HCT116 (cell line): ENCODE data around the gene NLRP4. TPM values are rescaled to one million over a fixed set of nuclear protein-coding genes. Genes with fewer than 3 reads are reported as not detected.

Experiments used
- ATAC-seq: fragments of 200-7000 bp; cut with Tn5 transposase; 2 replicates; pipeline ENCODE4 v1.9.1; 2020; ENCODE audit warnings: mild to moderate bottlenecking, moderate library complexity
- BruUV-seq: library from RNA; stranded (reverse); fragments of 400-500 nt; replicated peaks from 2 replicates; lab custom pipeline; 2021; lab: Mats Ljungman, UMichigan
- CTCF ChIA-PET: fragments of 300-600 bp; sonication (Branson Sonifier 250); formaldehyde crosslinking; loops from one replicate; lab custom pipeline; 2021; ENCODE audit warnings: antibody characterized with exemption; lab: Charles Lee
- POLR2A ChIA-PET: fragments of 300-600, 350-600 bp; sonication (Branson Sonifier 250); formaldehyde crosslinking; loops from one replicate; lab custom pipeline; 2021; ENCODE audit warnings: antibody characterized with exemption; lab: Charles Lee
- RAD21 ChIA-PET, 2 experiments: fragments of 300-600 bp; sonication (Branson Sonifier 250); formaldehyde crosslinking; loops; one replicate each; lab custom pipeline; 2023; ENCODE audit warnings: low total read pairs in 2 of 2; ENCODE audit not compliant: uncharacterized antibody in 2 of 2, unreplicated experiment in 2 of 2, low non-redundant PET in 1 of 2; lab: Charles Lee
- DNase-seq: peaks from one replicate; pipeline ENCODE4 v3.0.0-alpha.2; 2010; ENCODE audit warnings: low read depth, low spot score
- H2AFZ ChIP-seq: fragments of 200-600 bp; shearing (Covaris generic), sonication (generic); 2 replicates; pipeline ENCODE4 v1.6.1; 2017; ENCODE audit warnings: low read depth, mixed run types, mixed read lengths, antibody characterized with exemption, low read length; ENCODE audit not compliant: poor library complexity, severe bottlenecking
- H3K27ac ChIP-seq: 2 replicates; pipeline ENCODE4 v1.5.1; 2012; ENCODE audit warnings: low read depth, low read length
- H3K27me3 ChIP-seq: fragments of 200-600 bp; sonication (generic); 2 replicates; pipeline ENCODE4 v1.6.1; 2016; ENCODE audit warnings: mixed run types, low read length, mixed read lengths; ENCODE audit not compliant: insufficient read depth
- H3K36me3 ChIP-seq, 2 experiments: fragments of 200-500 bp in 1 of 2; fragments of 200-600 bp in 1 of 2; sonication (Bioruptor generic) in 1 of 2; sonication (generic) in 1 of 2; 2 replicates each; pipeline versions ENCODE4 v1.5.1 to v1.6.1; 2014 to 2016; ENCODE audit warnings: low read length in 2 of 2, inconsistent platforms in 1 of 2, mixed read lengths in 1 of 2, mixed run types in 1 of 2; ENCODE audit not compliant: insufficient read depth in 2 of 2, control insufficient read depth in 1 of 2
- H3K4me1 ChIP-seq, 2 experiments: fragments of 200-600 bp in 1 of 2; sonication (generic) in 1 of 2; 2 replicates each; pipeline versions ENCODE4 v1.5.1 to v1.6.1; 2012 to 2017; ENCODE audit warnings: low read length in 2 of 2, inconsistent platforms in 1 of 2, mild to moderate bottlenecking in 1 of 2, mixed read lengths in 1 of 2, mixed run types in 1 of 2, moderate library complexity in 1 of 2; ENCODE audit not compliant: insufficient read depth in 2 of 2, control insufficient read depth in 1 of 2
- H3K4me2 ChIP-seq: fragments of 200-600 bp; sonication (generic); 2 replicates; pipeline ENCODE4 v1.6.1; 2017; ENCODE audit warnings: mixed run types, low read length, mixed read lengths
- H3K4me3 ChIP-seq, 2 experiments: fragments of 200-600 bp in 1 of 2; sonication (generic) in 1 of 2; replicated peaks in 1 of 2; 2 replicates each; pipeline ENCODE4 v1.5.1; 2011 to 2016; ENCODE audit warnings: low read length in 2 of 2, control low read depth in 1 of 2, low read depth in 1 of 2, mild to moderate bottlenecking in 1 of 2, mixed read lengths in 1 of 2, mixed run types in 1 of 2
- H3K79me2 ChIP-seq: fragments of 200-600 bp; sonication (generic); 2 replicates; pipeline ENCODE4 v1.6.1; 2017; ENCODE audit warnings: mild to moderate bottlenecking, mixed run types, low read length, moderate library complexity, mixed read lengths; ENCODE audit not compliant: insufficient read depth
- H3K9ac ChIP-seq: fragments of 200-600 bp; sonication (generic); 2 replicates; pipeline ENCODE4 v1.6.1; 2016; ENCODE audit warnings: low read length, mixed read lengths
- H3K9me2 ChIP-seq: fragments of 200-600 bp; sonication (generic), shearing (Covaris generic); 2 replicates; pipeline ENCODE4 v1.6.1; 2017; ENCODE audit warnings: mixed run types, mild to moderate bottlenecking, moderate library complexity; ENCODE audit not compliant: insufficient read depth
- H3K9me3 ChIP-seq, 2 experiments: fragments of 200-500 bp in 1 of 2; fragments of 200-600 bp in 1 of 2; sonication (Bioruptor generic) in 1 of 2; sonication (generic) in 1 of 2; 2 replicates each; pipeline ENCODE4 v1.6.1; 2014 to 2017; ENCODE audit warnings: low read length in 2 of 2, mixed read lengths in 2 of 2, inconsistent platforms in 1 of 2, low read depth in 1 of 2, mild to moderate bottlenecking in 1 of 2, mixed run types in 1 of 2, moderate library complexity in 1 of 2; ENCODE audit not compliant: control insufficient read depth in 1 of 2, insufficient read depth in 1 of 2
- H4K20me1 ChIP-seq: fragments of 200-600 bp; sonication (generic), shearing (Covaris generic); 2 replicates; pipeline ENCODE4 v1.6.1; 2017; ENCODE audit warnings: mixed run types, mild to moderate bottlenecking, moderate library complexity; ENCODE audit not compliant: insufficient read depth
- CBX3 ChIP-seq: IDR thresholded peaks from 2 replicates; pipeline ENCODE4 v1.6.1; 2012; ENCODE audit warnings: low read depth
- ELF1 ChIP-seq: IDR thresholded peaks from 2 replicates; pipeline ENCODE4 v1.6.1; 2012; ENCODE audit warnings: low read depth, borderline replicate concordance
- EZH2 ChIP-seq: fragments of 200-600 bp; sonication (generic); IDR thresholded peaks from 2 replicates; pipeline ENCODE4 v1.6.1; 2017; ENCODE audit warnings: antibody characterized with exemption, mixed run types
- FOSL1 ChIP-seq: IDR thresholded peaks from 2 replicates; pipeline ENCODE4 v1.6.1; 2012; ENCODE audit warnings: low read depth
- POLR2A ChIP-seq: IDR thresholded peaks from 2 replicates; pipeline ENCODE4 v1.7.0; 2011; ENCODE audit warnings: borderline replicate concordance; ENCODE audit not compliant: insufficient read depth, insufficient read length; ENCODE audit errors: extremely low read depth
- RAD21 ChIP-seq: IDR thresholded peaks from 2 replicates; pipeline ENCODE4 v1.6.1; 2012; ENCODE audit warnings: low read depth, mild to moderate bottlenecking
- SRF ChIP-seq: IDR thresholded peaks from 2 replicates; pipeline ENCODE4 v1.6.1; 2012; ENCODE audit warnings: low read depth
- TCF7L2 ChIP-seq: IDR thresholded peaks from 2 replicates; pipeline ENCODE4 v1.7.0; 2011; ENCODE audit warnings: borderline replicate concordance, inconsistent platforms; ENCODE audit not compliant: insufficient read depth, insufficient read length; ENCODE audit errors: extremely low read depth
- YY1 ChIP-seq: IDR thresholded peaks from 2 replicates; pipeline ENCODE4 v1.6.1; 2011; ENCODE audit warnings: low read length, low read depth, moderate library complexity, mild to moderate bottlenecking; ENCODE audit not compliant: insufficient replicate concordance; ENCODE audit errors: extremely low read depth
- ZBTB33 ChIP-seq: IDR thresholded peaks from 2 replicates; pipeline ENCODE4 v1.6.1; 2011; ENCODE audit warnings: mild to moderate bottlenecking, low read length, moderate library complexity; ENCODE audit not compliant: insufficient replicate concordance; ENCODE audit errors: extremely low read depth
- ZFX ChIP-seq: fragments of 450-650 bp; IDR thresholded peaks from 2 replicates; pipeline ENCODE4 v1.6.1; 2017
- ZNF274 ChIP-seq: fragments of 200-500 bp; sonication (Bioruptor generic); IDR thresholded peaks from 2 replicates; pipeline ENCODE4 v1.6.1; 2014; ENCODE audit warnings: mild to moderate bottlenecking, low read depth, low read length, inconsistent platforms
- intact Hi-C: fragments of 100-400 bp; cut with micrococcal nuclease; formaldehyde crosslinking; loops from 2 replicates; pipeline ENCODE4 v1.10.0; 2022
- total RNA-seq: library from RNA; stranded (reverse); gene quantifications from one replicate; pipeline ENCODE4 v1.2.1, GENCODE V29; 2021; ENCODE audit not compliant: unreplicated experiment
- TF ChIP-seq, protein P1 (sequence below): IDR thresholded peaks from 2 replicates; pipeline ENCODE4 v1.6.1; 2012; ENCODE audit warnings: low read depth
- TF ChIP-seq, protein P2 (sequence below), 3 experiments: fragments of 200-600 bp in 1 of 3; sonication (generic) in 1 of 3; IDR thresholded peaks in 2 of 3; conservative IDR thresholded peaks in 1 of 3; 2 replicates each; pipeline ENCODE4 v1.5.1; 2012 to 2017; ENCODE audit warnings: low read depth in 2 of 3, low read length in 2 of 3, antibody characterized with exemption in 1 of 3, borderline replicate concordance in 1 of 3, control low read depth in 1 of 3, mild to moderate bottlenecking in 1 of 3, mixed read lengths in 1 of 3, mixed run types in 1 of 3, moderate library complexity in 1 of 3; ENCODE audit not compliant: insufficient read depth in 1 of 3

NLRP4 gene
- total RNA-seq, 1 experiment from 2014 or later = 0.52 TPM

- TF ChIP-seq, protein P1, sequence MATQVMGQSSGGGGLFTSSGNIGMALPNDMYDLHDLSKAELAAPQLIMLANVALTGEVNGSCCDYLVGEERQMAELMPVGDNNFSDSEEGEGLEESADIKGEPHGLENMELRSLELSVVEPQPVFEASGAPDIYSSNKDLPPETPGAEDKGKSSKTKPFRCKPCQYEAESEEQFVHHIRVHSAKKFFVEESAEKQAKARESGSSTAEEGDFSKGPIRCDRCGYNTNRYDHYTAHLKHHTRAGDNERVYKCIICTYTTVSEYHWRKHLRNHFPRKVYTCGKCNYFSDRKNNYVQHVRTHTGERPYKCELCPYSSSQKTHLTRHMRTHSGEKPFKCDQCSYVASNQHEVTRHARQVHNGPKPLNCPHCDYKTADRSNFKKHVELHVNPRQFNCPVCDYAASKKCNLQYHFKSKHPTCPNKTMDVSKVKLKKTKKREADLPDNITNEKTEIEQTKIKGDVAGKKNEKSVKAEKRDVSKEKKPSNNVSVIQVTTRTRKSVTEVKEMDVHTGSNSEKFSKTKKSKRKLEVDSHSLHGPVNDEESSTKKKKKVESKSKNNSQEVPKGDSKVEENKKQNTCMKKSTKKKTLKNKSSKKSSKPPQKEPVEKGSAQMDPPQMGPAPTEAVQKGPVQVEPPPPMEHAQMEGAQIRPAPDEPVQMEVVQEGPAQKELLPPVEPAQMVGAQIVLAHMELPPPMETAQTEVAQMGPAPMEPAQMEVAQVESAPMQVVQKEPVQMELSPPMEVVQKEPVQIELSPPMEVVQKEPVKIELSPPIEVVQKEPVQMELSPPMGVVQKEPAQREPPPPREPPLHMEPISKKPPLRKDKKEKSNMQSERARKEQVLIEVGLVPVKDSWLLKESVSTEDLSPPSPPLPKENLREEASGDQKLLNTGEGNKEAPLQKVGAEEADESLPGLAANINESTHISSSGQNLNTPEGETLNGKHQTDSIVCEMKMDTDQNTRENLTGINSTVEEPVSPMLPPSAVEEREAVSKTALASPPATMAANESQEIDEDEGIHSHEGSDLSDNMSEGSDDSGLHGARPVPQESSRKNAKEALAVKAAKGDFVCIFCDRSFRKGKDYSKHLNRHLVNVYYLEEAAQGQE = no peak
Observed at GRCh38 chr19:55831846-55832245, 4.5 kb upstream of the NLRP4 start, which contains the start of gene NLRP11 (continued).

DNA sequence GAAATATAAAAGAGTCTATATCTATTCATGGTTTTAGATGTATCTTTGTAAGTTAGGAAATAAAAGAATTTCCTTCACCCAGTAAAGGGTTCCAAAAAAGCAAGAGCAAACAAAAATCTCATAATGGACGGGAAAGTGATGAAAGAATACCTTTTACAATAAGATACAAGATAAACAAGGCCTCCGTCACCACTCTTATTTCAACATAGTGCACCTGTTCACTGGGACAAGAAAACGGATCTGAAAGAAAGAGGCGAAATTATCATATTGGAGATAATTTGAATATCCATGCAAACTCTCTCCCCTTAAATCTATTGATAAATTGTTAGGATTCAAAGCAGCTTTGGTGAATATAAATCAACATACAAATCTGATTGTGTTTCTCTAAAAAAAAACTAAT, 3.7 kb upstream of the NLRP4 start:
- H3K79me2 ChIP-seq = no peaks in the 10 kb centered on the region
- H3K9me2 ChIP-seq = no peaks in the 10 kb centered on the region
- no peak overlapping the region for H3K4me3 ChIP-seq
- intact Hi-C loops = no loop called here
- DNase-seq (no peak), ATAC-seq (no peak)
- no peak overlapping the region for H3K9ac ChIP-seq
- no peaks in the 10 kb centered on the region for H3K27me3 ChIP-seq
- no peak overlapping the region for H3K27ac ChIP-seq
- H2AFZ ChIP-seq = no peak overlapping the region
- H3K4me1 ChIP-seq = no peaks in the 10 kb centered on the region
- ChIA-PET POLR2A (no interaction called here), CTCF (no interaction called here), RAD21 (no interaction called here)
- BruUV-seq = no TSS peak
- no peaks in the 10 kb centered on the region for H4K20me1 ChIP-seq
- H3K4me2 ChIP-seq = no peak overlapping the region
- H3K36me3 ChIP-seq = no peaks in the 10 kb centered on the region
- no peaks in the 10 kb centered on the region for H3K9me3 ChIP-seq
- TF ChIP-seq RAD21 (no peak), FOSL1 (no peak), SRF (no peak), ZFX (no peak), ELF1 (no peak), POLR2A (no peak), ZBTB33 (no peak), YY1 (no peak), TCF7L2 (no peak), EZH2 (no peak), ZNF274 (no peak), CBX3 (no peak)
- TF ChIP-seq, protein P1 = no peak
- TF ChIP-seq, protein P2, sequence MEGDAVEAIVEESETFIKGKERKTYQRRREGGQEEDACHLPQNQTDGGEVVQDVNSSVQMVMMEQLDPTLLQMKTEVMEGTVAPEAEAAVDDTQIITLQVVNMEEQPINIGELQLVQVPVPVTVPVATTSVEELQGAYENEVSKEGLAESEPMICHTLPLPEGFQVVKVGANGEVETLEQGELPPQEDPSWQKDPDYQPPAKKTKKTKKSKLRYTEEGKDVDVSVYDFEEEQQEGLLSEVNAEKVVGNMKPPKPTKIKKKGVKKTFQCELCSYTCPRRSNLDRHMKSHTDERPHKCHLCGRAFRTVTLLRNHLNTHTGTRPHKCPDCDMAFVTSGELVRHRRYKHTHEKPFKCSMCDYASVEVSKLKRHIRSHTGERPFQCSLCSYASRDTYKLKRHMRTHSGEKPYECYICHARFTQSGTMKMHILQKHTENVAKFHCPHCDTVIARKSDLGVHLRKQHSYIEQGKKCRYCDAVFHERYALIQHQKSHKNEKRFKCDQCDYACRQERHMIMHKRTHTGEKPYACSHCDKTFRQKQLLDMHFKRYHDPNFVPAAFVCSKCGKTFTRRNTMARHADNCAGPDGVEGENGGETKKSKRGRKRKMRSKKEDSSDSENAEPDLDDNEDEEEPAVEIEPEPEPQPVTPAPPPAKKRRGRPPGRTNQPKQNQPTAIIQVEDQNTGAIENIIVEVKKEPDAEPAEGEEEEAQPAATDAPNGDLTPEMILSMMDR (IDR thresholded peaks at IDR 0.05 in 2 of 3, conservative IDR thresholded peaks at IDR 0.05 in 1 of 3; ENCODE audit: borderline replicate concordance in 1 of 3, insufficient read depth in 1 of 3, low read depth in 2 of 3, low read length in 2 of 3) = no peak
